SH-SY5Y (cell line): Measurements from ENCODE around the gene RAC3.

Source experiments
- GATA2 ChIP-seq: IDR thresholded peaks from 2 replicates; pipeline ENCODE4 v1.6.1; 2011; ENCODE audit warnings: mild to moderate bottlenecking, low read depth, low read length
- GATA3 ChIP-seq: IDR thresholded peaks from 2 replicates; pipeline ENCODE4 v1.6.1; 2011; ENCODE audit warnings: low read depth, mild to moderate bottlenecking, low read length, moderate library complexity

- no peak for TF ChIP-seq GATA2
- TF ChIP-seq GATA3 = no peak
These were observed 4.0 kb downstream of the RAC3 start for GRCh38 chr17:82035488-82035887.
